Neural progenitor cell (in vitro differentiated cells): ENCODE measurements around the gene KCNMA1. TPM values are rescaled to one million over a fixed set of nuclear protein-coding genes. Genes with fewer than 3 reads are reported as not detected.

Experiments used
- DNase-seq: peaks from one replicate; pipeline ENCODE4 v3.0.0-alpha.2; 2016; ENCODE audit warnings: low spot score
- H2AFZ ChIP-seq: fragments of 200-600 bp; sonication (generic); replicated peaks from 2 replicates; pipeline ENCODE4 v1.6.1; 2016; ENCODE audit warnings: antibody characterized with exemption
- H3F3A ChIP-seq: fragments of 200-600 bp; sonication (generic); 2 replicates; pipeline ENCODE4 v1.6.1; 2016; ENCODE audit warnings: antibody characterized with exemption, low read depth
- H3K27ac ChIP-seq: fragments of 200-600 bp; sonication (generic); 2 replicates; pipeline ENCODE4 v1.5.1; 2016; ENCODE audit warnings: mild to moderate bottlenecking
- H3K27me3 ChIP-seq: fragments of 200-600 bp; sonication (generic); 2 replicates; pipeline ENCODE4 v1.6.1; 2016; ENCODE audit warnings: mild to moderate bottlenecking, moderate library complexity
- H3K36me3 ChIP-seq: fragments of 200-600 bp; sonication (generic); 2 replicates; pipeline ENCODE4 v1.5.1; 2016
- H3K4me1 ChIP-seq: fragments of 200-600 bp; sonication (generic); 2 replicates; pipeline ENCODE4 v1.6.1; 2016; ENCODE audit warnings: mixed run types
- H3K4me2 ChIP-seq: fragments of 200-600 bp; sonication (generic); 2 replicates; pipeline ENCODE4 v1.6.1; 2016
- H3K4me3 ChIP-seq: fragments of 200-600 bp; sonication (generic); 2 replicates; pipeline ENCODE4 v1.5.1; 2016
- H3K79me2 ChIP-seq: fragments of 200-600 bp; sonication (generic); 2 replicates; pipeline ENCODE4 v1.6.1; 2016; ENCODE audit warnings: low read depth
- H3K9ac ChIP-seq: fragments of 200-600 bp; sonication (generic); 2 replicates; pipeline ENCODE4 v1.6.1; 2016
- H3K9me3 ChIP-seq: fragments of 200-600 bp; sonication (generic); 2 replicates; pipeline ENCODE4 v1.5.1; 2016; ENCODE audit warnings: low read depth
- H4K20me1 ChIP-seq: fragments of 200-600 bp; sonication (generic); 2 replicates; pipeline ENCODE4 v1.6.1; 2016; ENCODE audit warnings: low read depth
- H3K27ac Mint-ChIP-seq: 3 replicates; pipeline ENCODE4 v1.8.0; 2021; ENCODE audit warnings: mixed read lengths
- H3K27me3 Mint-ChIP-seq: 2 replicates; pipeline ENCODE4 v1.8.0; 2022; ENCODE audit warnings: low read depth, mild to moderate bottlenecking, inconsistent platforms, moderate library complexity, mixed read lengths; ENCODE audit not compliant: insufficient read depth
- H3K36me3 Mint-ChIP-seq: 3 replicates; pipeline ENCODE4 v1.8.0; 2021; ENCODE audit warnings: mixed read lengths
- H3K4me1 Mint-ChIP-seq: 3 replicates; pipeline ENCODE4 v1.8.0; 2021; ENCODE audit warnings: mixed read lengths
- H3K4me3 Mint-ChIP-seq: 3 replicates; pipeline ENCODE4 v1.8.0; 2021; ENCODE audit warnings: mild to moderate bottlenecking, moderate library complexity, mixed read lengths
- H3K9me3 Mint-ChIP-seq: 3 replicates; pipeline ENCODE4 v1.8.0; 2020; ENCODE audit warnings: mixed read lengths
- CTCF ChIP-seq: fragments of 200-600 bp; sonication (generic); IDR thresholded peaks from 2 replicates; pipeline ENCODE4 v1.5.1; 2017; ENCODE audit warnings: antibody characterized with exemption, mild to moderate bottlenecking
- EZH2 ChIP-seq: fragments of 200-600 bp; sonication (generic); IDR thresholded peaks from 2 replicates; pipeline ENCODE4 v1.6.1; 2017; ENCODE audit warnings: antibody characterized with exemption, mild to moderate bottlenecking, moderate library complexity
- EZH2phosphoT487 ChIP-seq: fragments of 200-600 bp; sonication (generic); IDR thresholded peaks from 2 replicates; pipeline ENCODE4 v1.6.1; 2017; ENCODE audit warnings: antibody characterized with exemption
- total RNA-seq: library from RNA; depleted of rRNA; stranded (reverse); fragments of >200 nt; gene quantifications from 2 replicates; pipeline ENCODE4 v1.2.3, GENCODE V29; 2015; ENCODE audit warnings: low replicate concordance

Gene KCNMA1
- total RNA-seq, 1 donor from 2014 or later: 2.4 TPM

GRCh38 chr10:77230194-77230593, 407.4 kb downstream of the KCNMA1 start:
- Histone ChIP-seq H3K27me3 (no peaks in the 10 kb centered on the region), H3K4me1 (peaks cover 10% of the 10 kb centered on the region), H3F3A (no peaks in the 10 kb centered on the region), H3K4me2 (no peak overlapping the region), H2AFZ (no peak overlapping the region), H3K79me2 (no peaks in the 10 kb centered on the region), H3K4me3 (no peak overlapping the region), H4K20me1 (no peaks in the 10 kb centered on the region), H3K9ac (no peak overlapping the region), H3K36me3 (no peaks in the 10 kb centered on the region), H3K27ac (no peak overlapping the region), H3K9me3 (no peaks in the 10 kb centered on the region)
- Mint-ChIP-seq H3K27me3 (peaks cover 4% of the 10 kb centered on the region), H3K27ac (no peak overlapping the region), H3K4me3 (no peak overlapping the region), H3K9me3 (no peaks in the 10 kb centered on the region), H3K4me1 (peaks cover 26% of the 10 kb centered on the region), H3K36me3 (no peaks in the 10 kb centered on the region)
- DNase-seq: no peak
- TF ChIP-seq EZH2phosphoT487 (no peak), EZH2 (no peak), CTCF (no peak)

- Histone ChIP-seq H3K27ac (no peak overlapping the region), H3K4me3 (no peak overlapping the region), H3F3A (no peaks in the 10 kb centered on the region), H3K9ac (no peak overlapping the region), H2AFZ (no peak overlapping the region), H3K4me2 (no peak overlapping the region), H3K4me1 (peaks cover 10% of the 10 kb centered on the region), H3K27me3 (no peaks in the 10 kb centered on the region), H3K9me3 (no peaks in the 10 kb centered on the region), H3K36me3 (no peaks in the 10 kb centered on the region), H4K20me1 (no peaks in the 10 kb centered on the region), H3K79me2 (no peaks in the 10 kb centered on the region)
- Mint-ChIP-seq H3K4me3 (no peak overlapping the region), H3K4me1 (peaks cover 30% of the 10 kb centered on the region), H3K27me3 (peaks cover 4% of the 10 kb centered on the region), H3K36me3 (no peaks in the 10 kb centered on the region), H3K9me3 (no peaks in the 10 kb centered on the region), H3K27ac (no peak overlapping the region)
- TF ChIP-seq EZH2 (no peak), CTCF (no peak), EZH2phosphoT487 (no peak)
- DNase-seq: no peak
Measured at GRCh38 chr10:77229704-77230103, 407.9 kb downstream of the KCNMA1 start.

GRCh38 chr10:77228559-77228958, 409.0 kb downstream of the KCNMA1 start:
- H3K9me3 ChIP-seq: no peaks in the 10 kb centered on the region
- H3K4me3 ChIP-seq: no peak overlapping the region
- Mint-ChIP-seq H3K36me3 (no peaks in the 10 kb centered on the region), H3K4me3 (no peak overlapping the region), H3K27ac (no peak overlapping the region), H3K9me3 (no peaks in the 10 kb centered on the region), H3K27me3 (peaks cover 4% of the 10 kb centered on the region), H3K4me1 (peaks cover 30% of the 10 kb centered on the region)
- no peak overlapping the region for H3K9ac ChIP-seq
- no peaks in the 10 kb centered on the region for H3K79me2 ChIP-seq
- H3K4me1 ChIP-seq: peaks cover 10% of the 10 kb centered on the region
- TF ChIP-seq CTCF: no peak
- TF ChIP-seq EZH2: no peak
- no peak for TF ChIP-seq EZH2phosphoT487
- no peaks in the 10 kb centered on the region for H4K20me1 ChIP-seq
- no peaks in the 10 kb centered on the region for H3K36me3 ChIP-seq
- H3K4me2 ChIP-seq: no peak overlapping the region
- H3K27me3 ChIP-seq: no peaks in the 10 kb centered on the region
- no peak overlapping the region for H2AFZ ChIP-seq
- H3K27ac ChIP-seq: no peak overlapping the region
- no peaks in the 10 kb centered on the region for H3F3A ChIP-seq
- no peak for DNase-seq
